Amygdala (tissue), 56 donors: ENCODE results near the gene SYNGR2.

Experiments used
- DNase-seq, 56 donors: peaks; one replicate each; lab custom pipeline; 2025; lab: John Stamatoyannopoulos, UW

The SYNGR2 gene, protein sequence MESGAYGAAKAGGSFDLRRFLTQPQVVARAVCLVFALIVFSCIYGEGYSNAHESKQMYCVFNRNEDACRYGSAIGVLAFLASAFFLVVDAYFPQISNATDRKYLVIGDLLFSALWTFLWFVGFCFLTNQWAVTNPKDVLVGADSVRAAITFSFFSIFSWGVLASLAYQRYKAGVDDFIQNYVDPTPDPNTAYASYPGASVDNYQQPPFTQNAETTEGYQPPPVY

DNA sequence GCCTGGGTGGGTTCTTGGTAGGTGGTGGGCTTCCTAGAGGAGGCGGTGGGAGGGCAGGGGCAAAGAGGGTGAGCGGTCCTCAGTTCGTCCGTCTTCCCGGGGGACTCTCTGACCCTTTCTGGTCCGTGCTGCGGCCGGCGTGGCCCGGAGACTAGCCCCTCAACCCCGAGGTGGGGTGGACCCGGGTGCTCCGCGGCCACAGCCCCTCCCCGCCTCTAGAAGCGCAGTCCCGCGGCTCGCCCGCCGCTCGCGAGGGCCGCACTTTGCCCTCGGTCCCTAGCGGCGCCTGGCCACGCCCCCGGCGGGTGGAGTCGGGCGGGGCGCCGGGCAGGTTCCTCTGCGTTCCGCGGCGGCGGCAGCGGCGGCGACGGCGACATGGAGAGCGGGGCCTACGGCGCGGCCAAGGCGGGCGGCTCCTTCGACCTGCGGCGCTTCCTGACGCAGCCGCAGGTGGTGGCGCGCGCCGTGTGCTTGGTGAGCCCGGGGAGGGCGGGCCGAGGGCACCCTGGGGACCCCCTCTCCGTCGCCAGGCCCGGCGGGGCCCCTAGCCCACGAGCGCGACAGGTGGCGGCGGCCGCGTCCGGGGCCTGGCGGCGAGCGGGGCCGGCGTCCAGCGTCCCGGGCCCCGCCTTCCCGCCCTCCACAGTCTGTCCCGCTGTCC lies at the start of gene SYNGR2:
TSS of gene SYNGR2 (plus strand) at position 340 of the 661 bp plus-strand sequence. CDS start at position 376, 36 bp downstream.
- DNase-seq = peak in 45 of 56 donors; percentile 4 to 84 (median 43)

DNA sequence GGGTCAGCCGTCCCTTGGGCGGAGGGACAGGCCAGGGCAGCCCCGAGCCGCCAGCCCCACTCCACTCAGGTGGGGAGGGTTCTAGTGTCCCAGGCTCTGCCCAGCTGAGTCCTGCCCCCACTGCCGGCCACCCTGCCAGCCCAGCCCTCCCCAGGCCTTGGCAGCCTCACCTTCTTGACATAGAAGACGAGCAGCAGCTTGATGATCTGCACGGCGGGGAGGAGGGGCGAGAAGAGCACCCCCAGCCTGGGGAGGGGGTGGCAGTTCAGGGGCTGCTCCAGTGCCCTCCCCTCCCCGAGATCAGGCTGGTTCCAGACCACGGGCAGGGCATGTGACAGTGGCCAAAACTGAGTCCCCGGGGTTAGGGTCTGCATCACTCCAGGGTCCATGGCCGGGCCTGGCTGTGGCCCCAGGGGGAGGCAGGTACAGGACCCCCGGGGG lies 49.6 kb upstream of the SYNGR2 start:
- DNase-seq = no peak

GRCh38 chr17:78120537-78120936 lies 47.8 kb upstream of the SYNGR2 start:
- DNase-seq = no peak

GRCh38 chr17:78120971-78121800 lies 47.2 kb upstream of the SYNGR2 start:
- no peak for DNase-seq

GRCh38 chr17:78121801-78122215 lies 46.6 kb upstream of the SYNGR2 start:
- DNase-seq = no peak

DNA sequence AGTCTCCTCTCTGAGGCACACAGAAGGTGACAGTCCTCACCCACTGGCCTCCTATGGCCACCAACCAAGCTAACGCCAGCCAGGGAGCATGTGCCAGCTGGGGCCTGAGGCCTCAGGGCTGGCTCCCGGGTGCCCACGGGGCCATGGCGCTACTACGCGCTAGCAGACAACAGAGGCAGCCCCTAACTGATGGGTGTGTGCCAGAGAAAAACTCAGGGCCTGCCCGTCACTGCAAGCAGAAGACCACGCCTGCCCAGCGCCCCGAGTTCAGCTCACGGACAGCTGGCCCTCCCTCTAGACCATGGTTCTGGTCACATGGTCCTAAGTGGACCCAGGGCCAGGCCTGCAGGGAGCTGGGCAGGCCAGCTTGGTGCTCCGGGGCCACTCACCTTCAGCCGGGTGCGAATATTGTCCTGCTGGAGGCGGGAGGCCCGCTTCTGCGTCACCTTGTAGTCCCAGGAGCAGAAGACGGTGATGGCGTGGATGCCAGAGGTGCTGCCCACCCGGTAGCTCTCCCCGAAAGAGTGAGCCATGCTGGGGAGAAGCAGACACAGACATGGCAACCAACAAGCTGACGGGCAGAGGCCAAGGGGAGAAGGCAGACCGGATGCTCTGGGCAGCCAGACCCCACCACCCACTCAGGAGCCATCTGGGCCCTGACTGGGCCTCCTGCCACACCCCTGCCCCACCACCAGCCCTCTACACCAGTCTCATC lies 46.0 kb upstream of the SYNGR2 start:
- no peak for DNase-seq

- no peak for DNase-seq
These were observed 45.5 kb upstream of the SYNGR2 start for GRCh38 chr17:78122931-78123249.

DNA sequence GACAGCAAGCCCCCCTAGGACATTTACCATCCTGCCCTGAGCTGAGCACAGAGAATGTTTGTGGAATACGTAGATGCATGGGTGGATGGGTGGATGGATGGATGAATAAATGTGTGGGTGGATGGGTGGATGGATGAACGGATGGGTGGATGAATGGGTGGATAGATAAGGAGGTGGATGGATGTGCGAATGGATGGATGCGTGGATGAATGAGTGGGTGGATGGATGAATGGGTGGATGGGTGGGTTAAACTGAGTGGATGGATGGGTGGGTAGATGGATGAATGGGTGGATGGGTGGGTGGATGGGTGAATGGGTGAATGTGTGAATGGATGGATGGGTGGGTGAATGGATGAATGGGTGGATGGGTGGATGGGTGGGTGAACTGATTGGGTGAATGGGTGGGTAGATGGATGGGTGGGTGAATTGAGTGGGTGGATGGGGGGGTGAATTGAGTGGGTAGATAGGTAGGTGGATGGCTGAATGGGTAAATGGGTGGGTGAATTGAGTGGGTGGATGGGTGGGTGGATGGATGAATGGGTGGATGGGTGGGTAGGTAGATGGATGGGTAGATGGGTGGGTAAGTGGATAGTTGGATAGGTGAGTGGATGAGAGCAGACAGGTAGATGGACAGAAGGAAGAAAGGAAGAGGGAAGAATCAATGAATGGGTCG lies 45.0 kb upstream of the SYNGR2 start:
- DNase-seq = no peak

GRCh38 chr17:78124081-78124835 lies 44.1 kb upstream of the SYNGR2 start:
- no peak for DNase-seq

- DNase-seq = no peak
These were observed 43.6 kb upstream of the SYNGR2 start for GRCh38 chr17:78124836-78125137.

DNA sequence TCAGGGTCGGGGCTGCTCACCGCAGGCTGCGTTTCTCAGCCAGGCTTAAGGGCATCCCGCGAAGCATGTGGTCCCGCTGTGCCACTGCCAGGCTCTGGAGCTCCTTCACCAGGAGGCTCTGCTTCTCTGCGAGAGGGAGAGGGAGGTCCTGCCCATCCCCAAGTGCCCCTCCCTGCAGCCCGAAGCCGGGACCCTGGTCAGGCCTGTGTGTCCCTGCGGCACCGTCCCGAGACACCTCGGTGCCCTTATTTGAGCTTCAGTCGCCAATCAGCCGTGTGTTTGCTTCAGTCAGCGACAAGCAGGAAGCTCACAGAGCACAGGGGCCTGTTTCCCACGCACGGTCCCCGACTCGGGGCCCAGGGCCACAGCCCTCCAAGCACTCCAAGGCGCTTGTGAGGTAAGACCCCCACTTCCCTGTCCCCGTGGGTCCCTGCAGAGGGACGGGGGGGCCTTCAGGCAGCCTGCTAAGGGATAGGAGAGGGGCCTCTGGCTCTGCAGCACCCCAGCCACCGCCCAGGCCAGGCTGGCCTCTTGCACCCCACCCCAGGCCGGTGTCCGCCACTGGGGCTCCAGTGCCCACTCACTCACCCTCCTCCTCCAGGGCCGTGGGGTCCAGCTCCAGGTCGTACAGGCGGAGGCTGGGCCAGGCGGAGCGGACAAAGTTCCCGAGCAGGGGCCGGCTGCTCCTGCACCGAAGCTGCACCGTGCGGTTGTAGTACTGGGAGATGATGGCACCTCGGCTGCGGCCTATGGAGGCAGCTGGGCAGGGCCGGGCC lies 43.1 kb upstream of the SYNGR2 start:
- no peak for DNase-seq

- DNase-seq = peak in 2 of 56 donors; percentile 11 to 33
These were observed 42.1 kb upstream of the SYNGR2 start for GRCh38 chr17:78125976-78126894.

GRCh38 chr17:78126895-78127238 lies 41.5 kb upstream of the SYNGR2 start:
- DNase-seq = no peak

DNA sequence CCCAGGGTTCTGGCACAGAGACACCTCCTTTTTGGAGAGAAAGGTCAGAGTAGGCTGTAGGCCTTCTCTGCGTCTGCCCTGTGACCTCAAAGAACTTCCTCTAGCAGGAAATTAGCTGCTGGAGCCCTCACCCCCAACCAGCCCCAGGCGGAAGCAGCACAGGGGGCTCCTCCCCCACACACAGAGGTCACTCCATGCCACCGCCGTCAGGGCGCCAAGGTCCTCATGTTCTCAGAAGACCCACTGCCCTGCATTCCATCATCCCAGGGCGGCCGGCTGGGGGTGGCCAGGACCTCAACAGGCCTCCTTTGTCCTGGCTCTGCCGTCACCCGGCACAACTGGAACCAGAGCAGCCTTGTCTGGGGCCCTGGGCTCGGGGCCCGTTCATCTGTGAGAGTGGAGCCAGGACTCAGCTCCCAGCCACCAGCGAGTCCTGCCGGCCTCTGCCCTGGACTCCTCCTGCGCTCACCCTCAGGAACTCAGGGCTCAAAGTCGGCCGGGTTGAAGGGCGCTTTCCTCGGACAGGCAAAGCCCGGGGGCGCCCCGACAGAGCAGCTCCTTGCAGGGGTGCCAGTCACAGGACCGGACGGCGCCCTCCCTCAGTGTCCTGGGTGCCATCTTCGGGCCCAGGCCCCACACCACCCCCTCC lies 41.0 kb upstream of the SYNGR2 start:
- DNase-seq = peak in 55 of 56 donors; percentile 35 to 96 (median 82)

GRCh38 chr17:78127888-78128550 lies 40.4 kb upstream of the SYNGR2 start:
- DNase-seq = peak in 21 of 56 donors; percentile 32 to 73 (median 53)

DNA sequence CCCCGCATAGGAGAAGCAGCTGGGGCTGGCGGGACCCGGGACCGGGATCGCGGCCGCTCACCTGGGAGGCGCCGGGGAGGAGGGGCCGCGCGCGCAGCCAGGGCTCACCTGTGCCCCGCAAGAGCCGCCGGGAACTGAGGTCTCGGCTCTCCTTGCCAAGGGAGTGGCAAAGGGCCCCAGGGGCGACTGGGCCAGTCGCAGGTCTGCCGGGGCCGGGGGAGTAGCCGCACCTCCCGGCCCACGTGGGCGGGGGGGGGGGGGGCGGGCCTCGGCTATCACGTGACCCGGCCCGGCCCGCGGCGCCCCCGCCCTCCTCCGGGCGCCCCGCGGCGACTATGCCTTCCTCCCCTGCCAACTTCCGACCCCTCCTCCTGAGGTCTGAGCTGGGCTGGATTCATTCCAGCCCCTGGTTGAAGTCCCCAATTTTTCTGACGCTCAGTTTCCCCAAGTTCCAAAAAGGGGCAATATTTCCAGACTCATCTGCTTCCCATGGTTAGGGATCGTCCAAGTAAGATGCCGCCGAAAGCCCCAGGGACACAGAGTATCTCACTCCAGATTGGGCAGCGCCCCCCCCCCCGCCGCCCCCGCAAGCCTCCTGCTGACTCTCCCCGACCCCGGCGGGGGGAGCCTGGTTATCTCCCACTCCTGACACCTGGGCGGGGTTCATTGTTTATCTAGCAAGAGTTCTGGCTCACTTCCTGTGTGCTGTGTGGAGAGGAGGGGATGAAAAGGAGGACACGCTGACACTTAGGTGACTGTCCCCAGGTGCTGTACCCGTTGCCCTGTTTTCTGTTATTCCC lies 39.6 kb upstream of the SYNGR2 start, which contains the start of gene TMC6:
TSS of gene TMC6 (minus strand) at position 205 of the 800 bp plus-strand sequence. CDS start 1,923 bp downstream, outside the sequence.
- peak in 24 of 56 donors; percentile 35 to 79 (median 57) for DNase-seq
